Karpas-422 (cell line): ENCODE measurements around the gene PXN. TPM values are rescaled to one million over a fixed set of nuclear protein-coding genes. Genes with fewer than 3 reads are reported as not detected.
A peak's percentile ranks its signal among the peaks of the same experiment; 100 is the strongest.
"Not testable (repeated sequence)": the region's sequence is repeated elsewhere in the genome, so short reads cannot be mapped to it uniquely, and the experiment has no call there.

Experiments
- DNase-seq: peaks from one replicate; pipeline ENCODE4 v3.0.0-alpha.2; 2015
- H2AFZ ChIP-seq: fragments of 200-600 bp; sonication (generic); 2 replicates; pipeline ENCODE4 v1.6.1; 2014; ENCODE audit warnings: antibody characterized with exemption, low read length, mixed read lengths
- H3K27ac ChIP-seq: fragments of 200-600 bp; sonication (generic); 2 replicates; pipeline ENCODE4 v1.5.1; 2014; ENCODE audit warnings: mild to moderate bottlenecking, low read length, moderate library complexity
- H3K27me3 ChIP-seq: fragments of 200-600 bp; sonication (generic); 2 replicates; pipeline ENCODE4 v1.6.1; 2014; ENCODE audit warnings: low read length, mixed read lengths
- H3K36me3 ChIP-seq: fragments of 200-600 bp; sonication (generic); 2 replicates; pipeline ENCODE4 v1.6.1; 2014; ENCODE audit warnings: low read length, mixed read lengths; ENCODE audit not compliant: insufficient read depth
- H3K4me1 ChIP-seq: fragments of 200-600 bp; sonication (generic); 2 replicates; pipeline ENCODE4 v1.6.1; 2014; ENCODE audit warnings: mild to moderate bottlenecking, low read length, mixed read lengths
- H3K4me2 ChIP-seq: fragments of 200-600 bp; sonication (generic); 2 replicates; pipeline ENCODE4 v1.6.1; 2014; ENCODE audit warnings: low read length, low read depth, mild to moderate bottlenecking; ENCODE audit not compliant: poor library complexity, severe bottlenecking
- H3K4me3 ChIP-seq: fragments of 200-600 bp; sonication (generic); 2 replicates; pipeline ENCODE4 v1.5.1; 2014; ENCODE audit warnings: mild to moderate bottlenecking, antibody characterized with exemption, low read length, mixed read lengths
- H3K79me2 ChIP-seq: fragments of 200-600 bp; sonication (generic); 2 replicates; pipeline ENCODE4 v1.6.1; 2014; ENCODE audit warnings: mild to moderate bottlenecking, low read length, mixed read lengths
- H3K9ac ChIP-seq: fragments of 200-600 bp; sonication (generic); 2 replicates; pipeline ENCODE4 v1.6.0; 2014; ENCODE audit warnings: low read length
- H3K9me2 ChIP-seq: fragments of 200-600 bp; sonication (generic), shearing (Covaris generic); replicated peaks from 2 replicates; pipeline ENCODE4 v1.6.0; 2014; ENCODE audit warnings: mild to moderate bottlenecking, low read length, moderate library complexity; ENCODE audit not compliant: insufficient read depth
- H3K9me3 ChIP-seq: fragments of 300-700, 200-600 bp; sonication (generic); 2 replicates; pipeline ENCODE4 v1.6.1; 2014; ENCODE audit warnings: low read length, mixed read lengths
- H4K20me1 ChIP-seq: fragments of 200-600 bp; sonication (generic); 2 replicates; pipeline ENCODE4 v1.6.1; 2014; ENCODE audit warnings: mild to moderate bottlenecking, antibody characterized with exemption, low read length, low read depth; ENCODE audit not compliant: insufficient read depth
- total RNA-seq: library from RNA; depleted of rRNA; stranded (reverse); fragments of >200 nt; shearing (Covaris generic); gene quantifications from 2 replicates; pipeline ENCODE4 v1.2.3, GENCODE V29; 2014; ENCODE audit warnings: low replicate concordance

PXN gene
- total RNA-seq, 1 experiment from 2014 or later = 2.5 TPM

GRCh38 chr12:120258323-120258896 is 7.1 kb downstream of the PXN start:
- H2AFZ ChIP-seq = no peak overlapping the region
- no peak overlapping the region for H3K27ac ChIP-seq
- H3K79me2 ChIP-seq = no peaks in the 10 kb centered on the region
- no peaks in the 10 kb centered on the region for H3K9me3 ChIP-seq
- H3K9ac ChIP-seq = no peak overlapping the region
- no peak for DNase-seq
- no peaks in the 10 kb centered on the region for H3K27me3 ChIP-seq
- H3K9me2 ChIP-seq = no peaks in the 10 kb centered on the region
- H3K4me2 ChIP-seq = no peak overlapping the region
- H3K36me3 ChIP-seq = no peaks in the 10 kb centered on the region
- no peaks in the 10 kb centered on the region; the same call in 1 of the 2 replicates for H4K20me1 ChIP-seq
- H3K4me1 ChIP-seq = no peaks in the 10 kb centered on the region; the same call in 1 of the 2 replicates
- no peak overlapping the region for H3K4me3 ChIP-seq

GRCh38 chr12:120257041-120257821 is 8.3 kb downstream of the PXN start:
- no peak for DNase-seq
- no peak overlapping the region for H3K4me2 ChIP-seq
- no peak overlapping the region for H3K27ac ChIP-seq
- H3K79me2 ChIP-seq = no peaks in the 10 kb centered on the region
- H3K4me3 ChIP-seq = no peak overlapping the region
- no peaks in the 10 kb centered on the region for H3K4me1 ChIP-seq
- no peaks in the 10 kb centered on the region for H3K9me2 ChIP-seq
- H3K36me3 ChIP-seq = no peaks in the 10 kb centered on the region
- no peak overlapping the region for H2AFZ ChIP-seq
- no peak overlapping the region for H3K9ac ChIP-seq
- no peaks in the 10 kb centered on the region for H3K9me3 ChIP-seq
- H4K20me1 ChIP-seq = no peaks in the 10 kb centered on the region; the same call in 1 of the 2 replicates
- H3K27me3 ChIP-seq = no peaks in the 10 kb centered on the region

GRCh38 chr12:120254809-120255208 is 10.7 kb downstream of the PXN start:
- H3K79me2 ChIP-seq = no peaks in the 10 kb centered on the region
- H3K4me1 ChIP-seq = peaks cover 10% of the 10 kb centered on the region

GRCh38 chr12:120253313-120253712 is 12.2 kb downstream of the PXN start:
- not testable (repeated sequence) for H3K9me2 ChIP-seq, H4K20me1 ChIP-seq

More at GRCh38 chr12:120254809-120255208, 10.7 kb downstream of the PXN start:
- no peaks in the 10 kb centered on the region for H3K9me3 ChIP-seq
- H3K36me3 ChIP-seq = no peaks in the 10 kb centered on the region
- H3K4me3 ChIP-seq = no peak overlapping the region
- H3K4me2 ChIP-seq = no peak overlapping the region
- no peaks in the 10 kb centered on the region for H3K9me2 ChIP-seq
- no peaks in the 10 kb centered on the region for H3K27me3 ChIP-seq
- peaks cover 3% of the 10 kb centered on the region; the same call in 1 of the 2 replicates for H4K20me1 ChIP-seq
- H2AFZ ChIP-seq = no peak overlapping the region
- no peak overlapping the region for H3K9ac ChIP-seq
- DNase-seq = no peak
- no peak overlapping the region for H3K27ac ChIP-seq

GRCh38 chr12:120252071-120252906 is 13.2 kb downstream of the PXN start:
- peak; percentile 41 for DNase-seq
- Histone ChIP-seq H3K4me3 (no peak overlapping the region), H2AFZ (no peak overlapping the region), H3K9ac (no peak overlapping the region), H3K9me3 (no peaks in the 10 kb centered on the region), H3K36me3 (no peaks in the 10 kb centered on the region), H3K27me3 (no peaks in the 10 kb centered on the region), H3K79me2 (no peaks in the 10 kb centered on the region), H3K27ac (no peak overlapping the region), H3K9me2 (no peaks in the 10 kb centered on the region), H4K20me1 (peaks cover 10% of the 10 kb centered on the region; the same call in 1 of the 2 replicates), H3K4me2 (no peak overlapping the region), H3K4me1 (peaks cover 13% of the 10 kb centered on the region)

More at GRCh38 chr12:120253313-120253712, 12.2 kb downstream of the PXN start:
- H3K9ac ChIP-seq, DNase-seq, H3K79me2 ChIP-seq, H3K36me3 ChIP-seq, H3K4me2 ChIP-seq, H3K4me3 ChIP-seq, H2AFZ ChIP-seq, H3K27me3 ChIP-seq, H3K27ac ChIP-seq, H3K9me3 ChIP-seq: not testable (repeated sequence)
- peaks cover 13% of the 10 kb centered on the region for H3K4me1 ChIP-seq

GRCh38 chr12:120251364-120252070 is 14.0 kb downstream of the PXN start:
- DNase-seq, H3K9me2 ChIP-seq, H3K27me3 ChIP-seq, H3K9me3 ChIP-seq, H3K4me3 ChIP-seq, H2AFZ ChIP-seq, H3K4me2 ChIP-seq, H3K36me3 ChIP-seq, H4K20me1 ChIP-seq, H3K27ac ChIP-seq, H3K9ac ChIP-seq, H3K79me2 ChIP-seq: not testable (repeated sequence)
- peaks cover 13% of the 10 kb centered on the region for H3K4me1 ChIP-seq

- Histone ChIP-seq H3K9me2 (no peaks in the 10 kb centered on the region), H3K4me3 (no peak overlapping the region), H3K9ac (no peak overlapping the region), H3K27ac (no peak overlapping the region), H4K20me1 (peaks cover 10% of the 10 kb centered on the region; the same call in 1 of the 2 replicates), H2AFZ (no peak overlapping the region), H3K9me3 (no peaks in the 10 kb centered on the region), H3K4me1 (peaks cover 13% of the 10 kb centered on the region), H3K79me2 (no peaks in the 10 kb centered on the region), H3K36me3 (no peaks in the 10 kb centered on the region), H3K4me2 (peak overlapping the region; percentile 52), H3K27me3 (no peaks in the 10 kb centered on the region)
- peak; percentile 62 for DNase-seq
Measured at GRCh38 chr12:120249875-120250795, 15.4 kb downstream of the PXN start.
